ENCODE measurements around the gene PEAK1. TPM values are rescaled to one million over a fixed set of nuclear protein-coding genes. Genes with fewer than 3 reads are reported as not detected.

PEAK1 gene
- polyA plus RNA-seq, 2 of the 4 experiments (the other 2 are of a cell fraction) = 7.5 to 13.7 TPM

DNA sequence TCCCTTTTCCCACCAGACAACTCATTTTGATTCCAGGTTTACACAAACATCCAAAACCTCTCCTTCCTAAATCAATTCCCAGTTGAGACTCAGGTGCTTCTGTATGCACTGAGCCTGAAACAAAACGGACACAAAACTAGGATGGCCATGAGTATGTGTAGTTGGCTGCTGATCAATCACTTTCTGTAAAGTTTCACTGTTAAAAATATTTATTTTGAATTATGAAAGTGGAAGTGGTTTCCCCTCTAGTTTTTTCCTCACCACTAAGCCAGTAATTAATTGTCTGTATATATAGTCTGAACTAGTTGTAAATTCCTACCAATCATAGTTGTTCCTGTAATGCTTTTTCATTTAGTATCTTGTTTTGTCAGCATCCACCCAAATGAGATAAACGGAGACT, 297.3 kb downstream of the PEAK1 start:
- DNase-seq (ENCODE audit: low read depth in 1 of 2, low spot score in 1 of 2) (no peak), FAIRE-seq (no peak), ATAC-seq (no peak)
- POLR2A ChIA-PET = no interaction called here
- CTCF ChIA-PET = interaction anchor here (5.9 to 6.3 kb wide), 2 partner anchors 375 to 420 kb away, joined by 88 to 192 read pairs; no protein-coding TSS in a partner anchor
- H3K9me3 ChIP-seq = no peaks in the 10 kb centered on the region
- no peak overlapping the region for H3K27ac ChIP-seq
- no peaks in the 10 kb centered on the region for H3K4me1 ChIP-seq
- 64% methylated on average over 2 of the region's 2 CpGs for WGBS (ENCODE audit: missing lambda C conversion rate)
- H3K4me3 ChIP-seq = no peak overlapping the region
- H3K4me2 ChIP-seq = no peak overlapping the region
- TF ChIP-seq, protein P1, sequence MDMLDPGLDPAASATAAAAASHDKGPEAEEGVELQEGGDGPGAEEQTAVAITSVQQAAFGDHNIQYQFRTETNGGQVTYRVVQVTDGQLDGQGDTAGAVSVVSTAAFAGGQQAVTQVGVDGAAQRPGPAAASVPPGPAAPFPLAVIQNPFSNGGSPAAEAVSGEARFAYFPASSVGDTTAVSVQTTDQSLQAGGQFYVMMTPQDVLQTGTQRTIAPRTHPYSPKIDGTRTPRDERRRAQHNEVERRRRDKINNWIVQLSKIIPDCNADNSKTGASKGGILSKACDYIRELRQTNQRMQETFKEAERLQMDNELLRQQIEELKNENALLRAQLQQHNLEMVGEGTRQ (IDR thresholded peaks at IDR 0.05) = no peak
- TF ChIP-seq CBX2 (IDR thresholded peaks at IDR 0.05; ENCODE audit: borderline replicate concordance, low read depth) (no peak), ZC3H11A (IDR thresholded peaks at IDR 0.05) (no peak), HOXB13 (CRISPR knock-in tag; IDR thresholded peaks at IDR 0.05; ENCODE audit: low read depth) (no peak), KDM1A (IDR thresholded peaks at IDR 0.05; ENCODE audit: low read depth) (no peak), RNF2 (IDR thresholded peaks at IDR 0.05; ENCODE audit: borderline replicate concordance, low read depth) (no peak), TFCP2L1 (CRISPR knock-in tag; IDR thresholded peaks at IDR 0.05) (no peak), GATA3 (IDR thresholded peaks at IDR 0.05; ENCODE audit: borderline replicate concordance) (no peak), CHD4 (IDR thresholded peaks at IDR 0.05; ENCODE audit: borderline replicate concordance) (no peak), SREBF2 (IDR thresholded peaks at IDR 0.05) (no peak), HEYL (CRISPR knock-in tag; IDR thresholded peaks at IDR 0.05) (no peak), RCOR1 (IDR thresholded peaks at IDR 0.05; ENCODE audit: low read depth, low read length) (no peak), ZSCAN20 (CRISPR knock-in tag; IDR thresholded peaks at IDR 0.05) (no peak), NR3C1 (IDR thresholded peaks at IDR 0.05) (no peak)
- TF ChIP-seq, protein P2, sequence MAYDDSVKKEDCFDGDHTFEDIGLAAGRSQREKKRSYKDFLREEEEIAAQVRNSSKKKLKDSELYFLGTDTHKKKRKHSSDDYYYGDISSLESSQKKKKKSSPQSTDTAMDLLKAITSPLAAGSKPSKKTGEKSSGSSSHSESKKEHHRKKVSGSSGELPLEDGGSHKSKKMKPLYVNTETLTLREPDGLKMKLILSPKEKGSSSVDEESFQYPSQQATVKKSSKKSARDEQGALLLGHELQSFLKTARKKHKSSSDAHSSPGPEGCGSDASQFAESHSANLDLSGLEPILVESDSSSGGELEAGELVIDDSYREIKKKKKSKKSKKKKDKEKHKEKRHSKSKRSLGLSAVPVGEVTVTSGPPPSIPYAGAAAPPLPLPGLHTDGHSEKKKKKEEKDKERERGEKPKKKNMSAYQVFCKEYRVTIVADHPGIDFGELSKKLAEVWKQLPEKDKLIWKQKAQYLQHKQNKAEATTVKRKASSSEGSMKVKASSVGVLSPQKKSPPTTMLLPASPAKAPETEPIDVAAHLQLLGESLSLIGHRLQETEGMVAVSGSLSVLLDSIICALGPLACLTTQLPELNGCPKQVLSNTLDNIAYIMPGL (CRISPR knock-in tag; IDR thresholded peaks at IDR 0.05; ENCODE audit: borderline replicate concordance) = no peak
- TF ChIP-seq, protein P3, sequence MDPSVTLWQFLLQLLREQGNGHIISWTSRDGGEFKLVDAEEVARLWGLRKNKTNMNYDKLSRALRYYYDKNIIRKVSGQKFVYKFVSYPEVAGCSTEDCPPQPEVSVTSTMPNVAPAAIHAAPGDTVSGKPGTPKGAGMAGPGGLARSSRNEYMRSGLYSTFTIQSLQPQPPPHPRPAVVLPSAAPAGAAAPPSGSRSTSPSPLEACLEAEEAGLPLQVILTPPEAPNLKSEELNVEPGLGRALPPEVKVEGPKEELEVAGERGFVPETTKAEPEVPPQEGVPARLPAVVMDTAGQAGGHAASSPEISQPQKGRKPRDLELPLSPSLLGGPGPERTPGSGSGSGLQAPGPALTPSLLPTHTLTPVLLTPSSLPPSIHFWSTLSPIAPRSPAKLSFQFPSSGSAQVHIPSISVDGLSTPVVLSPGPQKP (IDR thresholded peaks at IDR 0.05; ENCODE audit: low read depth, low read length) = no peak
- TF ChIP-seq, protein P4, sequence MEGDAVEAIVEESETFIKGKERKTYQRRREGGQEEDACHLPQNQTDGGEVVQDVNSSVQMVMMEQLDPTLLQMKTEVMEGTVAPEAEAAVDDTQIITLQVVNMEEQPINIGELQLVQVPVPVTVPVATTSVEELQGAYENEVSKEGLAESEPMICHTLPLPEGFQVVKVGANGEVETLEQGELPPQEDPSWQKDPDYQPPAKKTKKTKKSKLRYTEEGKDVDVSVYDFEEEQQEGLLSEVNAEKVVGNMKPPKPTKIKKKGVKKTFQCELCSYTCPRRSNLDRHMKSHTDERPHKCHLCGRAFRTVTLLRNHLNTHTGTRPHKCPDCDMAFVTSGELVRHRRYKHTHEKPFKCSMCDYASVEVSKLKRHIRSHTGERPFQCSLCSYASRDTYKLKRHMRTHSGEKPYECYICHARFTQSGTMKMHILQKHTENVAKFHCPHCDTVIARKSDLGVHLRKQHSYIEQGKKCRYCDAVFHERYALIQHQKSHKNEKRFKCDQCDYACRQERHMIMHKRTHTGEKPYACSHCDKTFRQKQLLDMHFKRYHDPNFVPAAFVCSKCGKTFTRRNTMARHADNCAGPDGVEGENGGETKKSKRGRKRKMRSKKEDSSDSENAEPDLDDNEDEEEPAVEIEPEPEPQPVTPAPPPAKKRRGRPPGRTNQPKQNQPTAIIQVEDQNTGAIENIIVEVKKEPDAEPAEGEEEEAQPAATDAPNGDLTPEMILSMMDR (IDR thresholded peaks at IDR 0.05) = no peak
- TF ChIP-seq, protein P5, sequence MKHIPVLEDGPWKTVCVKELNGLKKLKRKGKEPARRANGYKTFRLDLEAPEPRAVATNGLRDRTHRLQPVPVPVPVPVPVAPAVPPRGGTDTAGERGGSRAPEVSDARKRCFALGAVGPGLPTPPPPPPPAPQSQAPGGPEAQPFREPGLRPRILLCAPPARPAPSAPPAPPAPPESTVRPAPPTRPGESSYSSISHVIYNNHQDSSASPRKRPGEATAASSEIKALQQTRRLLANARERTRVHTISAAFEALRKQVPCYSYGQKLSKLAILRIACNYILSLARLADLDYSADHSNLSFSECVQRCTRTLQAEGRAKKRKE (CRISPR knock-in tag; IDR thresholded peaks at IDR 0.05; ENCODE audit: low read depth) = no peak

DNA sequence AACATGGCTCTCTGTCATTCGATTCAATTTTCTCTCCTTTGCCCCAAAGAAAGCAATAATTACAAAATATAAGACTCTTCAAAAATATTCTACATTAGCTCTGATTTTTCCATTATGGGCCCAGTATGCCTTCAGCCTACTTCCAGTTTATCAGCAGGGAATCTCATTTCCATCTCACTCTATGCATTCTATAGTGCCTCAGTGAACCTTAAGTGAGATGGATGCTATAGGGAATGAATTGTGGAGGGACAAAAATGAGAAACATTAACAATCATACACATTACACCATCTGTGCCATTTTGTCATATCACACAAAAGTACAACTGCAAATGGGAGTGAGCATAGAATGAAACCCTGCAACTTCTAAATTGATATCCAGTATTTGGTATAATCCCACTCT, 298.3 kb downstream of the PEAK1 start:
- ChIA-PET CTCF (interaction anchor here (0.8 to 6.3 kb wide), 5 partner anchors 9 to 512 kb away, joined by 3 to 192 read pairs (median 49); partner anchors contain the start of gene LINGO1), POLR2A (no interaction called here)
- ATAC-seq (no peak), DNase-seq (ENCODE audit: low read depth in 1 of 2, low spot score in 1 of 2) (no peak), FAIRE-seq (no peak)
- H3K9me3 ChIP-seq = no peaks in the 10 kb centered on the region
- H3K4me2 ChIP-seq = no peak overlapping the region
- WGBS (ENCODE audit: missing lambda C conversion rate) = 81% methylated on average over 1 of the region's 1 CpG
- H3K27ac ChIP-seq = no peak overlapping the region
- no peak overlapping the region for H3K4me3 ChIP-seq
- TF ChIP-seq FOSB (CRISPR knock-in tag; IDR thresholded peaks at IDR 0.05) (no peak), KDM5A (IDR thresholded peaks at IDR 0.05) (no peak), CEBPB (IDR thresholded peaks at IDR 0.05) (no peak), SREBF2 (IDR thresholded peaks at IDR 0.05) (no peak)
- TF ChIP-seq, protein P6, sequence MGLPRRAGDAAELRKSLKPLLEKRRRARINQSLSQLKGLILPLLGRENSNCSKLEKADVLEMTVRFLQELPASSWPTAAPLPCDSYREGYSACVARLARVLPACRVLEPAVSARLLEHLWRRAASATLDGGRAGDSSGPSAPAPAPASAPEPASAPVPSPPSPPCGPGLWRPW (IDR thresholded peaks at IDR 0.05) = no peak
- TF ChIP-seq, protein P7, sequence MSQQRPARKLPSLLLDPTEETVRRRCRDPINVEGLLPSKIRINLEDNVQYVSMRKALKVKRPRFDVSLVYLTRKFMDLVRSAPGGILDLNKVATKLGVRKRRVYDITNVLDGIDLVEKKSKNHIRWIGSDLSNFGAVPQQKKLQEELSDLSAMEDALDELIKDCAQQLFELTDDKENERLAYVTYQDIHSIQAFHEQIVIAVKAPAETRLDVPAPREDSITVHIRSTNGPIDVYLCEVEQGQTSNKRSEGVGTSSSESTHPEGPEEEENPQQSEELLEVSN (IDR thresholded peaks at IDR 0.05; ENCODE audit: borderline replicate concordance, low read depth) = no peak
- H3K4me1 ChIP-seq = no peaks in the 10 kb centered on the region

Data from A549 (cell line).